WTC11 (cell line): ENCODE data around the gene PAQR6. TPM values are rescaled to one million over a fixed set of nuclear protein-coding genes. Genes with fewer than 3 reads are reported as not detected.

ENCODE experiments used
- CREM ChIP-seq: sonication (generic); formaldehyde crosslinking; IDR thresholded peaks from 2 replicates; pipeline ENCODE4 v1.8.1; 2022; ENCODE audit warnings: mild to moderate bottlenecking, missing genetic modification reagents, moderate library complexity
- EMX1 ChIP-seq: fragments of 250-450 bp; sonication (Bioruptor Pico); IDR thresholded peaks from 2 replicates; pipeline ENCODE4 v1.8.0; 2021; ENCODE audit warnings: mild to moderate bottlenecking
- ESRRA ChIP-seq: sonication (generic); formaldehyde crosslinking; IDR thresholded peaks from 2 replicates; pipeline ENCODE4 v1.8.1; 2022; ENCODE audit warnings: mild to moderate bottlenecking, missing genetic modification reagents, borderline replicate concordance
- ETV6 ChIP-seq: sonication (generic); formaldehyde crosslinking; IDR thresholded peaks from 2 replicates; pipeline ENCODE4 v1.8.1; 2022; ENCODE audit warnings: mild to moderate bottlenecking, missing genetic modification reagents
- JAZF1 ChIP-seq: fragments of 250-450 bp; sonication (Bioruptor Pico); IDR thresholded peaks from 2 replicates; pipeline ENCODE4 v1.9.0; 2021; ENCODE audit warnings: moderate library complexity, mild to moderate bottlenecking, inconsistent platforms
- NFE2L1 ChIP-seq: sonication (generic); formaldehyde crosslinking; IDR thresholded peaks from 2 replicates; pipeline ENCODE4 v1.8.1; 2023; ENCODE audit warnings: missing genetic modification reagents
- SMAD4 ChIP-seq: sonication (generic); formaldehyde crosslinking; IDR thresholded peaks from 2 replicates; pipeline ENCODE4 v1.8.0; 2022; ENCODE audit warnings: mild to moderate bottlenecking, missing genetic modification reagents
- SOX15 ChIP-seq: fragments of 250-450 bp; sonication (Bioruptor Pico); IDR thresholded peaks from 2 replicates; pipeline ENCODE4 v1.9.0; 2021; ENCODE audit warnings: mild to moderate bottlenecking
- ZBTB21 ChIP-seq: sonication (generic); formaldehyde crosslinking; IDR thresholded peaks from 2 replicates; pipeline ENCODE4 v1.8.1; 2023; ENCODE audit warnings: mild to moderate bottlenecking, missing genetic modification reagents, borderline replicate concordance
- ZNF416 ChIP-seq: fragments of 250-450 bp; sonication (Bioruptor Pico); IDR thresholded peaks from 2 replicates; pipeline ENCODE4 v1.9.0; 2021; ENCODE audit warnings: mild to moderate bottlenecking, inconsistent platforms
- ZNF671 ChIP-seq: fragments of 250-450 bp; sonication (Bioruptor Pico); IDR thresholded peaks from 2 replicates; pipeline ENCODE4 v1.8.0; 2021; ENCODE audit warnings: mild to moderate bottlenecking
- total RNA-seq: library from RNA; stranded (reverse); gene quantifications from 3 replicates; pipeline ENCODE4 v1.2.3, GENCODE V29; 2021
- TF ChIP-seq, protein P1 (sequence below): sonication (generic); formaldehyde crosslinking; IDR thresholded peaks from 2 replicates; pipeline ENCODE4 v1.8.1; 2023; ENCODE audit warnings: mild to moderate bottlenecking, missing genetic modification reagents, moderate library complexity
- TF ChIP-seq, protein P2 (sequence below): sonication (generic); formaldehyde crosslinking; IDR thresholded peaks from 2 replicates; pipeline ENCODE4 v1.8.0; 2022; ENCODE audit warnings: mild to moderate bottlenecking, missing genetic modification reagents
- TF ChIP-seq, protein P3 (sequence below): sonication (generic); formaldehyde crosslinking; IDR thresholded peaks from 2 replicates; pipeline ENCODE4 v1.8.0; 2022; ENCODE audit warnings: mild to moderate bottlenecking, missing genetic modification reagents
- TF ChIP-seq, protein P4 (sequence below): sonication (generic); formaldehyde crosslinking; IDR thresholded peaks from 2 replicates; pipeline ENCODE4 v1.8.1; 2022; ENCODE audit warnings: low read depth, missing genetic modification reagents, borderline replicate concordance
- TF ChIP-seq, protein P5 (sequence below): fragments of 250-450 bp; sonication (Bioruptor Pico); IDR thresholded peaks from 2 replicates; pipeline ENCODE4 v1.8.0; 2021; ENCODE audit warnings: mild to moderate bottlenecking
- TF ChIP-seq, protein P6 (sequence below): sonication (generic); formaldehyde crosslinking; IDR thresholded peaks from 2 replicates; pipeline ENCODE4 v1.8.1; 2023; ENCODE audit warnings: mild to moderate bottlenecking, moderate library complexity, missing genetic modification reagents

Gene PAQR6
- total RNA-seq, 1 experiment from 2014 or later = 5.9 TPM

DNA sequence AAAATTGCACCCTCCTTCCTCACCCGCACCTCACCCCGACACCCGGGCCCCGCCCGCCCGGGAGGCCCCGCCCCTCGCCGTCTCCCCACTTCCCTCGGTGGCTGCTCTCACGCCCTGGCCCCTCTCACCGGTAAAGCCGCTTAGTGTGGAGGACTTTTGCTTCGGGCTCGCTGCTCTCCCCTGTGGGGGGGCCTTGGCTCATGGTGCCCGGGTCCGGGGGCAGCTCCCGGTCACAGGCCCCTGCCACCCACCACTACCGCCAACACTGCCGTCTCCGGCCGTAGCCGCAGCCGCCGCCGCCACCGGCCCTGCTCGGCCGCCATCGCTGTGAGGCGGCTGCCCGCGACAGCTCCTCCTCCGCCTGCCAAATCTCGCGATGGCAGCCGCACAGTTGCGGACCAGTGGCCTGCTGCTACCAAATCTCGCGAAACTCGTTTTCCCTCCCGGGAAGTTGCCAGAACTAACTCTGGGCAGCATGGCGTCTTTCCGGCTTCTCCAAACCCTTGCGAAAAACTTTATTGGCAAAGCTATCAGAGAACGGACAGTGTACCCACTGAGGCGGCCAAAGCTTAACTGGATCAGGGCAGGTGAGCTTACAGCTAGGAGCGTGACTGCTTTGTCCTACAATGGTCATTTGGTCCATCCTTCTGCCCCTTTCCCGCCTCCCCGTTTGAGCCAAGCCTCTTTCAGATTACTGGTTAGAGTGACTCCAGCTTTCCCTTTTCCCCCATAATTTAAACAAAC lies 34.8 kb upstream of the PAQR6 start, which contains the start of gene SMG5 (continued):
- TF ChIP-seq, protein P1, sequence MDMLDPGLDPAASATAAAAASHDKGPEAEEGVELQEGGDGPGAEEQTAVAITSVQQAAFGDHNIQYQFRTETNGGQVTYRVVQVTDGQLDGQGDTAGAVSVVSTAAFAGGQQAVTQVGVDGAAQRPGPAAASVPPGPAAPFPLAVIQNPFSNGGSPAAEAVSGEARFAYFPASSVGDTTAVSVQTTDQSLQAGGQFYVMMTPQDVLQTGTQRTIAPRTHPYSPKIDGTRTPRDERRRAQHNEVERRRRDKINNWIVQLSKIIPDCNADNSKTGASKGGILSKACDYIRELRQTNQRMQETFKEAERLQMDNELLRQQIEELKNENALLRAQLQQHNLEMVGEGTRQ (CRISPR knock-in tag) = peak; percentile 61
- TF ChIP-seq NFE2L1 (CRISPR knock-in tag) = peak; percentile 72; the same call in 1 of the 2 replicates
- peak; percentile 58; the same call in 1 of the 2 replicates for TF ChIP-seq CREM
- TF ChIP-seq ZNF671 (CRISPR knock-in tag) = no peak
- no peak; the same call in 1 of the 2 replicates for TF ChIP-seq ESRRA
- peak; percentile 60; the same call in 1 of the 2 replicates for TF ChIP-seq ZBTB21 (CRISPR knock-in tag)
- no peak for TF ChIP-seq SOX15 (CRISPR knock-in tag)
- TF ChIP-seq JAZF1 (CRISPR knock-in tag) = no peak
- TF ChIP-seq, protein P2, sequence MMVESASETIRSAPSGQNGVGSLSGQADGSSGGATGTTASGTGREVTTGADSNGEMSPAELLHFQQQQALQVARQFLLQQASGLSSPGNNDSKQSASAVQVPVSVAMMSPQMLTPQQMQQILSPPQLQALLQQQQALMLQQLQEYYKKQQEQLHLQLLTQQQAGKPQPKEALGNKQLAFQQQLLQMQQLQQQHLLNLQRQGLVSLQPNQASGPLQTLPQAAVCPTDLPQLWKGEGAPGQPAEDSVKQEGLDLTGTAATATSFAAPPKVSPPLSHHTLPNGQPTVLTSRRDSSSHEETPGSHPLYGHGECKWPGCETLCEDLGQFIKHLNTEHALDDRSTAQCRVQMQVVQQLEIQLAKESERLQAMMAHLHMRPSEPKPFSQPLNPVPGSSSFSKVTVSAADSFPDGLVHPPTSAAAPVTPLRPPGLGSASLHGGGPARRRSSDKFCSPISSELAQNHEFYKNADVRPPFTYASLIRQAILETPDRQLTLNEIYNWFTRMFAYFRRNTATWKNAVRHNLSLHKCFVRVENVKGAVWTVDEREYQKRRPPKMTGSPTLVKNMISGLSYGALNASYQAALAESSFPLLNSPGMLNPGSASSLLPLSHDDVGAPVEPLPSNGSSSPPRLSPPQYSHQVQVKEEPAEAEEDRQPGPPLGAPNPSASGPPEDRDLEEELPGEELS (CRISPR knock-in tag) = peak; percentile 78; the same call in 1 of the 2 replicates
- TF ChIP-seq, protein P3, sequence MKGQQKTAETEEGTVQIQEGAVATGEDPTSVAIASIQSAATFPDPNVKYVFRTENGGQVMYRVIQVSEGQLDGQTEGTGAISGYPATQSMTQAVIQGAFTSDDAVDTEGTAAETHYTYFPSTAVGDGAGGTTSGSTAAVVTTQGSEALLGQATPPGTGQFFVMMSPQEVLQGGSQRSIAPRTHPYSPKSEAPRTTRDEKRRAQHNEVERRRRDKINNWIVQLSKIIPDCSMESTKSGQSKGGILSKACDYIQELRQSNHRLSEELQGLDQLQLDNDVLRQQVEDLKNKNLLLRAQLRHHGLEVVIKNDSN (CRISPR knock-in tag) = peak; percentile 41
- TF ChIP-seq EMX1 (CRISPR knock-in tag) = no peak
- TF ChIP-seq, protein P4, sequence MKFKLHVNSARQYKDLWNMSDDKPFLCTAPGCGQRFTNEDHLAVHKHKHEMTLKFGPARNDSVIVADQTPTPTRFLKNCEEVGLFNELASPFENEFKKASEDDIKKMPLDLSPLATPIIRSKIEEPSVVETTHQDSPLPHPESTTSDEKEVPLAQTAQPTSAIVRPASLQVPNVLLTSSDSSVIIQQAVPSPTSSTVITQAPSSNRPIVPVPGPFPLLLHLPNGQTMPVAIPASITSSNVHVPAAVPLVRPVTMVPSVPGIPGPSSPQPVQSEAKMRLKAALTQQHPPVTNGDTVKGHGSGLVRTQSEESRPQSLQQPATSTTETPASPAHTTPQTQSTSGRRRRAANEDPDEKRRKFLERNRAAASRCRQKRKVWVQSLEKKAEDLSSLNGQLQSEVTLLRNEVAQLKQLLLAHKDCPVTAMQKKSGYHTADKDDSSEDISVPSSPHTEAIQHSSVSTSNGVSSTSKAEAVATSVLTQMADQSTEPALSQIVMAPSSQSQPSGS (CRISPR knock-in tag) = no peak
- peak; percentile 84; the same call in 1 of the 2 replicates for TF ChIP-seq ZNF416
- TF ChIP-seq, protein P5, sequence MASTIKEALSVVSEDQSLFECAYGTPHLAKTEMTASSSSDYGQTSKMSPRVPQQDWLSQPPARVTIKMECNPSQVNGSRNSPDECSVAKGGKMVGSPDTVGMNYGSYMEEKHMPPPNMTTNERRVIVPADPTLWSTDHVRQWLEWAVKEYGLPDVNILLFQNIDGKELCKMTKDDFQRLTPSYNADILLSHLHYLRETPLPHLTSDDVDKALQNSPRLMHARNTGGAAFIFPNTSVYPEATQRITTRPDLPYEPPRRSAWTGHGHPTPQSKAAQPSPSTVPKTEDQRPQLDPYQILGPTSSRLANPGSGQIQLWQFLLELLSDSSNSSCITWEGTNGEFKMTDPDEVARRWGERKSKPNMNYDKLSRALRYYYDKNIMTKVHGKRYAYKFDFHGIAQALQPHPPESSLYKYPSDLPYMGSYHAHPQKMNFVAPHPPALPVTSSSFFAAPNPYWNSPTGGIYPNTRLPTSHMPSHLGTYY (CRISPR knock-in tag) = no peak
- peak; percentile 74; the same call in 1 of the 2 replicates for TF ChIP-seq ETV6 (CRISPR knock-in tag)
- no peak for TF ChIP-seq SMAD4 (CRISPR knock-in tag)
- TF ChIP-seq, protein P6, sequence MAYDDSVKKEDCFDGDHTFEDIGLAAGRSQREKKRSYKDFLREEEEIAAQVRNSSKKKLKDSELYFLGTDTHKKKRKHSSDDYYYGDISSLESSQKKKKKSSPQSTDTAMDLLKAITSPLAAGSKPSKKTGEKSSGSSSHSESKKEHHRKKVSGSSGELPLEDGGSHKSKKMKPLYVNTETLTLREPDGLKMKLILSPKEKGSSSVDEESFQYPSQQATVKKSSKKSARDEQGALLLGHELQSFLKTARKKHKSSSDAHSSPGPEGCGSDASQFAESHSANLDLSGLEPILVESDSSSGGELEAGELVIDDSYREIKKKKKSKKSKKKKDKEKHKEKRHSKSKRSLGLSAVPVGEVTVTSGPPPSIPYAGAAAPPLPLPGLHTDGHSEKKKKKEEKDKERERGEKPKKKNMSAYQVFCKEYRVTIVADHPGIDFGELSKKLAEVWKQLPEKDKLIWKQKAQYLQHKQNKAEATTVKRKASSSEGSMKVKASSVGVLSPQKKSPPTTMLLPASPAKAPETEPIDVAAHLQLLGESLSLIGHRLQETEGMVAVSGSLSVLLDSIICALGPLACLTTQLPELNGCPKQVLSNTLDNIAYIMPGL = peak; percentile 53; the same call in 1 of the 2 replicates
